Smooth muscle cell of the brain vasculature (primary cell): ENCODE data around the gene TNFSF18.
"Not testable (repeated sequence)": the region's sequence is repeated elsewhere in the genome, so short reads cannot be mapped to it uniquely, and the experiment has no call there.

Experiments used
- DNase-seq: peaks from one replicate; pipeline ENCODE4 v3.0.0-alpha.2; 2012; ENCODE audit warnings: low read depth, low spot score

TNFSF18 gene

DNA sequence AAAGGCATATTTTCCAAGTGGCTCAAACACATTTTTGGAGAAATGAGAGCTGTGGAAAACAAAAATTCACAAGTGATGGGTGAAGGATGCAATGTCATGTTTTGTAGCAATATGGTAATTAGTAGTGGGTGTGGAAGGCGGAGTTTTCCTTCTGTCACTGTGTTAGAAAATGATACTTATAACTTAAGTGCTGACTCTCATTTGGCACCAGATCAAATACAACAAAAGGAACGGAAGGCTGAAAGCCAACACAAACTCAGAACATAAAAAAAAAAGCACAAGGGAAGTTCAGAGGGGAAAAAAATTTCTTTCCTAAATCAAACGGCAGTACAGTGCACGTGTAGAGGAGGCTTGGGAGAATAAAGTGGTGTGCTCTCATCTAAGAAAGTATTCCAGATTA, at the start of gene TNFSF18:
TNFSF18 (minus strand) TSS at position 77 of the 400 bp plus-strand sequence; CDS start at position 32, 45 bp downstream.
- peak; percentile 56 for DNase-seq

GRCh38 chr1:173099166-173099565, 48.4 kb upstream of the TNFSF18 start:
- no peak for DNase-seq

DNA sequence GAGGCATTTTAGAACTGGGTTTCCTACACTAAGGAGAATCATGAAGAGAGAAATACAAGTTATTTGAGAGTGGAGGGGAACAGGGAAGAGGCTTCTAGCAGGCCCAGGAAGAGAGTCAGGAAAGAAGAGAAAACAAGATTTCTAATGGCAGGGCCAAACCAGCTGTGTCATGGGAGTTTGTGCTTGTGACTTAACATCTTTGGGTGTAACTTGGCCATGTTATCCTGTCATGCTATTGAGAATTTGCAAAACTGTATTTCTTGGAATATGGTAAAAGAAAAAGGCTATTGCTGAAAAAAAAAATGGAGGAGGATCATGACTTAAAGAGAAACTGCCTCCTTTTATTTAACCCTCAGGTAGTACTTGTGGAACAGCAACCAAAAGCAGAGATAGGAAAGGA, 47.4 kb upstream of the TNFSF18 start:
- no peak for DNase-seq

- DNase-seq: no peak
Measured at GRCh38 chr1:173097001-173097400, 46.3 kb upstream of the TNFSF18 start.

GRCh38 chr1:173095632-173096031, 44.9 kb upstream of the TNFSF18 start:
- no peak for DNase-seq

GRCh38 chr1:173094541-173094940, 43.8 kb upstream of the TNFSF18 start:
- no peak for DNase-seq

GRCh38 chr1:173093691-173094445, 43.1 kb upstream of the TNFSF18 start:
- DNase-seq: no peak

GRCh38 chr1:173084292-173084691, 33.6 kb upstream of the TNFSF18 start:
- no peak for DNase-seq

- no peak for DNase-seq
Measured at GRCh38 chr1:173082913-173083312, 32.2 kb upstream of the TNFSF18 start.

GRCh38 chr1:173074217-173074616, 23.5 kb upstream of the TNFSF18 start:
- not testable (repeated sequence) for DNase-seq

DNA sequence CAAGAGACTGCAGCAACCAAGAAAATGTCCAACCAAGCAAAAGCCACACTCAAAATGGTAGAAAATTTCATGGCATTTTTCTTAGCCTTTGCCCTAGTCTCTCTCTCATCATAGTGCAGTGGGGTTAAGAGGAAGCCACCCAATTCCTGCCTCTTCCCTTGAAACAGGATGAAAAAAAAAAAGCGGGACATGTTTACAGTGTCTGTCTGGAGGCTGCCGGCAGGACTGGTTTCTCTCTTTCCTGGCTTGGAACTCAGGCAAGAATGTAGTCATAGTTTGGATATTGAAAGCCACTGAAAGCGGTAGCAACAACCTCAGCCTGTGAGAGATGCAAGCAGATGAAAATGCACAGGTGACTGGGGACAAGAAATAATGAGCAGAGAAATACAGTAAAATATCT, 13.3 kb upstream of the TNFSF18 start:
- no peak for DNase-seq

DNA sequence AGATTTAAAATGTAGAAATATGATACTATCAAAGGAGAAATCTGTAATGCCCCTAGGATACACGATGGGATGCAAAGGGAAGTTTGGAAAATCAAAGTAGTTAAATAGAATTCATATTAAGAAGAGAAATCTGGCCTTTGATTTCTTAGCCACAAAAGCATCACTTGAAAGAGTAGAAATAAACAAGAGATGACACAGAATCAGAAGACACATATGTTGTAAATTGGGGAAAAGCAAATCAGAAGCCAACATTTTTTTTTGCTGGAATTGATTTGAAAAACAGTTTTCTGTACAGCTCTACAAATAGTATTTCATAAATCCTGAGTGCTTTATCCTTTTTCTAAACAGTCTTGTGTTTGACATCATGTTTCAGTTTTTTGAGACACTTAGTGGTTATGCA, 12.4 kb upstream of the TNFSF18 start:
- no peak for DNase-seq

DNA sequence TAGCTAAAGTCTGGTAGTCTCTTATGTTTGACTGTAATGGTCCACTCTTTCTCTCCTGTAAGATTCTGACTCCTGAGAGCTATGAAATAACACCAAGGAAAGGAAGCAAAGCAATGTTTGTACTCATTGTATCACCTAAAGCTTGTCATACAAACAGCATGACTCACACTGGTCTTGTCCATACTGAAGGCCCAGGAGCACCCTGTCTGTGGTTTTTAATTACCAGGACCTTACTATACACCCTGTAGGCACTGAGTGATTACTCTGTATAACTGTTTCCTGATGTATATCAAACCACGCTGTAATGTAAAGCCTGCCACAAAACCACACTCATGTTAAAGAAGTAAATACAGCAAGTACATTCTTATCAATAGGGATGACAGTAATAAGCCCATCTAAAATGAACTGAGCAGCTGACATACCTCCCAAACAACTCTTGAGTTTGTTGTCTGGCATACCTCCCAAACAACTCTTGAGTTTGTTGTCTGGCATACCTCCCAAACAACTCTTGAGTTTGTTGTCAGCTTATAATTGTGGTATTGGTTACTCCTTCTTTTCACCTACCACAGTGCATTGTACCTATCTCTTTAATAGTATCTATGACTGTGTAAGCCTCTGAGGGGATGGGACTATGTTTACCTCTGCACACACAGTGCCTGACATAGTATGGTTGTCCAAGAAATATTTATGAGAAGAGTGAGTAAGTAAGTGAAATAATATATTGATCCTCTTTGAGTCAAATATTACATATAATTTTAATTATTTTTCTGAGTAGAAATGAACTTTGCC, 11.6 kb upstream of the TNFSF18 start:
- DNase-seq: no peak

GRCh38 chr1:173058556-173058955, 7.8 kb upstream of the TNFSF18 start:
- DNase-seq: no peak

GRCh38 chr1:173057984-173058383, 7.2 kb upstream of the TNFSF18 start:
- no peak for DNase-seq

DNA sequence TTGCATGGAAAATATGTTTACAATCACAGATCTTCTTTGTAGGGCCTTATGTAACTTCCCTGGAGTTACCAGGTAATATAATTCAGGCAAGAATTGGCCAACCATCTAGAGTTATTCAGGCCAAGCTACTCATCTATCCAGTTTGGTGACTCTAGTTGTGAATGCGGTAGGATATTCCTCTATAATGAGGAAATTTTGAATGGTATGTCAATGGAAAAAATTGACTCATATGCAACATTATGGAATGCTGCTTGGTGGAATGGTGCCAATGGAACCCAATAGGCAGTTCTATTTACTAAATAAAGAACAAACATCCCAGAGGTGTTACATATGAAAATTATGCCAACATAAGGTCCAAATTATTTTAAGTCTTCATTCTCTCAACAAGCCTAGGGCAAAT, 5.6 kb upstream of the TNFSF18 start:
- DNase-seq: no peak

DNA sequence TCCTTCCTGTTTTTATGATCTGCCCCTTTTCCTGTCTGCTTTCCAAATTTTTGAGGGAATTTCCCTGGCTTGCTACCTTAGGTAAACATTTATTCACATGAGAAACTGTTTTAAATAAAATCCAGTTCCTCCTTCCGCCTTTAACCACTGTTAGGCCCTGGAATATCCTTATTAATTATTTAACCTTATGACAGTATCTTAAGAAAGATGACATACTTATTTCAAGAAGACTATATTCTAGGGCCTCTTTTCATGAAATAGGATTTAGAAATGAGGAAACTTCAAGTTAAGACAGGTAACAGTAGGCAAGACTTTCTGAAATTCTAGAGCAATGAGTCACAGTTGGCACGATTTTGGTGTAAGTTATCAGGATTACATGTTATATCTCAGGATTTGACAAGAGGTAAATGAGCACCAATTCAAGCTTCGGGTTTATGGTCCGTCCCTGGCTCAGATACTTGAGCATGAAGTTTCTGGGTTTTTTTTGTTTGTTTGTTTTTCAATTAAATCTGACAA, 2.0 kb upstream of the TNFSF18 start:
- no peak for DNase-seq

DNA sequence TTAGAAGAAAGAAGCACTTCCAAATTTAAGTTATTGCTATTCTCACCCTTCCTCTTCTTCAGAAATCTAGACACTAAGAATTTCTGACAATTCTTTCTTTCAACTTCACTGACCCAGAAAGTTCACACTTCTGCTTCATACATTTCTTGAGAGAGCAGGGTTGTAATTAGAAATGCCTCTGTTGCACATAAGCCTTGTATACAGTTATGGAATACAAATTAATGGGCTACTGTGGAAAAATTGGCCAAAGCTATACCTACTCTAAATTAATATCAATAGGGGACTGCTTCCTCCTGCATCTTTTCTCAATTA, 1.5 kb downstream of the TNFSF18 start:
- DNase-seq: no peak

GRCh38 chr1:173048621-173049321, 2.0 kb downstream of the TNFSF18 start:
- DNase-seq: no peak

DNA sequence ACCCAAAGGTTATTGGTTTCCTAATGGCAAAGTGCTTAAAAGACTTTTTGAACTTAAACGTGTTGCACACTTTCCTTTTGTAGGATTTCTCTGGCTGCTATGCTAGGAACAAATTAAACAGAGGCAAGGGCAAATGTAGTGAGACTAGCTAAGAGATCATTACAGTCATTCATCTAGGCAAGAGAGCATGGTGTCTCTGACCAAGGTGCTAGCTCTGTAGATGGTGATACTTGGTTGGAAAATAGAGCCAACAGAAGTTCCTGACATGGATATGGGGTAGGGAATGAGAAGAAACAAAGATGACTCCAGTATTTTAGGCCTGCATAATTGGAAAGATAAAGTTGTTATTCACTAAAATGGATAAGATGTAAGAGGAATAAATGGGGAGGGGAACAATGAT, 6.1 kb downstream of the TNFSF18 start:
- DNase-seq: no peak

DNA sequence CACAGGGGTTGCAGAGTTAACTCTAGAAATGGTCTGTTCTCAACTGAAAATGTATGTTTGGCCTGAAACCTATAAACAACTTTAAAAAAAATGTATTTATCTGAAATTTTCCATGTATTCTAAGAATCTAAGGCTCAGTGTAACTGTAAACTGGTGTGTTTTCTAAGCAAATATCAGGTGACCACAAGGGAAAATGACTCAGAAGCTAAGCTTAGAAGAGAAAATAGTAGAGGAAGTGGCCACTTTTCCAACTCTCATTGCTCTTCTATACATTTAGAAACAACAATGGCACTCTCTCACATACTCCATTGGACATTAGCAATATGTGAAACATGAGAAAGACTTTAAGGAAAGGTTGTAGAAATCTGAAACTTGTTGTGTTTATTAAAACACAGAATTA, 7.5 kb downstream of the TNFSF18 start:
- DNase-seq: peak; percentile 54

- no peak for DNase-seq
Measured at GRCh38 chr1:173042806-173043205, 7.9 kb downstream of the TNFSF18 start.
